Mucosa of descending colon (tissue), 3 donors: ENCODE results near the gene MYRIP. TPM values are rescaled to one million over a fixed set of nuclear protein-coding genes. Genes with fewer than 3 reads are reported as not detected.
"Not testable (repeated sequence)": the region's sequence is repeated elsewhere in the genome, so short reads cannot be mapped to it uniquely, and the experiment has no call there.

Experiments used
- ATAC-seq: fragments of 200-7000 bp; cut with Tn5 transposase; one replicate; pipeline ENCODE4 v1.9.1; 2020; ENCODE audit warnings: mild to moderate bottlenecking, moderate library complexity
- DNase-seq, 3 donors: peaks; one replicate each; pipeline ENCODE4 v3.0.0-alpha.2; 2020
- H3K36me3 ChIP-seq: fragments of 200-600 bp; one replicate; pipeline ENCODE4 v1.8.0; 2021; ENCODE audit warnings: low read depth, mild to moderate bottlenecking
- H3K4me1 ChIP-seq: fragments of 200-600 bp; one replicate; pipeline ENCODE4 v1.8.0; 2021; ENCODE audit warnings: low read depth, mild to moderate bottlenecking
- H3K4me3 ChIP-seq: fragments of 200-600 bp; one replicate; pipeline ENCODE4 v1.8.0; 2021; ENCODE audit warnings: mild to moderate bottlenecking
- H3K9me3 ChIP-seq: fragments of 200-600 bp; one replicate; pipeline ENCODE4 v1.8.0; 2021; ENCODE audit warnings: mild to moderate bottlenecking
- intact Hi-C, 2 donors: fragments of 100-400 bp; cut with DNase I in 1 of 2; cut with micrococcal nuclease in 1 of 2; formaldehyde crosslinking; loops; one replicate each; pipeline versions ENCODE4 v1.11.0 to v1.11.1; 2022; cut with DNase I, micrococcal nuclease
- total RNA-seq, 3 donors: library from RNA; stranded (reverse); fragmentation: NEBNext Ultra II Directional in 2 of 3; extraction: Animal tissue kit (Norgen Biotek cat#: 25700) in 2 of 3; gene quantifications; one replicate each; pipeline versions ENCODE4 v1.2.1 to v1.2.4, GENCODE V29; 2021 to 2023
- TF ChIP-seq, protein P1 (sequence below): fragments of 200-600 bp; IDR thresholded peaks from one replicate; pipeline ENCODE4 v1.8.0; 2022; ENCODE audit warnings: antibody characterized with exemption, mild to moderate bottlenecking
- donor health status: DM: no; HTN: no; CAD: no; lungs with moderate emphysema.
- donor health status: DM: no; HTN: no; CAD: no.
- donor health status: DM: no; HTN: yes; CAD: no.

Gene MYRIP
- total RNA-seq, 3 donors from 2014 or later, result 7.2 to 11.2 (median 9.9) TPM

DNA sequence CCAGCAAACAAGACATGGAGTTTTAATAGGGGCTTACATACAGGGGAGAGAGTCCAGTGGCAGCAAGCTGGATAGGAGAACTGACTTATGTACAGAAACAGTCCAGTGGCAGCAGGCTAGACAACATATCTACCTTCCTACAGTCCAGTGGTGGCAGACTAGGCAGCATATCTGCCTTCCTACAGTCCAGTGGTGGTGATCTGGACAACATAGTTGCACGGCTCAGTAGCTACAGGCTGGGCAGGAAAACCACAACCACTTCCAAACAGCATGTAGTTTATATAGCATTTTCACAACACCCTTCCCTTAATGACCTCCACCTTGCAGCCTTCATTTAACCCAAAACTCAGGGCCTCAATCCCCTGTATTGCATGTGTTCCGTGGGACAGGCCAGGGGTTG lies 318.8 kb downstream of the MYRIP start:
- ATAC-seq, result no peak
- intact Hi-C loops, result no loop called here
- no peak for DNase-seq
- Histone ChIP-seq H3K9me3 (no peaks in the 10 kb centered on the region), H3K4me1 (no peaks in the 10 kb centered on the region), H3K4me3 (no peak overlapping the region), H3K36me3 (no peaks in the 10 kb centered on the region)
- TF ChIP-seq, protein P1, sequence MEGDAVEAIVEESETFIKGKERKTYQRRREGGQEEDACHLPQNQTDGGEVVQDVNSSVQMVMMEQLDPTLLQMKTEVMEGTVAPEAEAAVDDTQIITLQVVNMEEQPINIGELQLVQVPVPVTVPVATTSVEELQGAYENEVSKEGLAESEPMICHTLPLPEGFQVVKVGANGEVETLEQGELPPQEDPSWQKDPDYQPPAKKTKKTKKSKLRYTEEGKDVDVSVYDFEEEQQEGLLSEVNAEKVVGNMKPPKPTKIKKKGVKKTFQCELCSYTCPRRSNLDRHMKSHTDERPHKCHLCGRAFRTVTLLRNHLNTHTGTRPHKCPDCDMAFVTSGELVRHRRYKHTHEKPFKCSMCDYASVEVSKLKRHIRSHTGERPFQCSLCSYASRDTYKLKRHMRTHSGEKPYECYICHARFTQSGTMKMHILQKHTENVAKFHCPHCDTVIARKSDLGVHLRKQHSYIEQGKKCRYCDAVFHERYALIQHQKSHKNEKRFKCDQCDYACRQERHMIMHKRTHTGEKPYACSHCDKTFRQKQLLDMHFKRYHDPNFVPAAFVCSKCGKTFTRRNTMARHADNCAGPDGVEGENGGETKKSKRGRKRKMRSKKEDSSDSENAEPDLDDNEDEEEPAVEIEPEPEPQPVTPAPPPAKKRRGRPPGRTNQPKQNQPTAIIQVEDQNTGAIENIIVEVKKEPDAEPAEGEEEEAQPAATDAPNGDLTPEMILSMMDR, result no peak

DNA sequence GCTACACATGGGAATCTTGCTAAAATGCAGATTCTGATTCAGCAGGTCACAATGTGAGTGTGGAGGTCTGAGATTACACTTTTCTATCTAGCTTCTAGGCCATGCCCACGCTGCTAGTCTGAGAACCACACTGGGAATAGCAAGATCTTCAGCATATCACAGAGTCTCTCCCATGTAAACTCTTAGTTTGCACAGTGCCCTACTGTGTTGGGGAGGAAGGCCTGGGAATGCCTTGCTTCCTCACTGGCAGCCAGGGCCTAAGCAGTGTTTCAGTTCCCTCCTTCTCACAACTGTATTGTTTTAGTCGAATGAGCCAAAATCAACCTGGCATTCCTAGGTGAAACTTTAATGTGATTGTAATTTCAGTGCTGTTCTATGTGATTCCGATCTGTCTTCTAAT lies 320.1 kb downstream of the MYRIP start:
- no peak for ATAC-seq
- no peaks in the 10 kb centered on the region for H3K9me3 ChIP-seq
- no peak overlapping the region for H3K4me3 ChIP-seq
- no peaks in the 10 kb centered on the region for H3K36me3 ChIP-seq
- H3K4me1 ChIP-seq, result no peaks in the 10 kb centered on the region
- DNase-seq, result no peak
- intact Hi-C loops, result no loop called here
- TF ChIP-seq, protein P1, result no peak

DNA sequence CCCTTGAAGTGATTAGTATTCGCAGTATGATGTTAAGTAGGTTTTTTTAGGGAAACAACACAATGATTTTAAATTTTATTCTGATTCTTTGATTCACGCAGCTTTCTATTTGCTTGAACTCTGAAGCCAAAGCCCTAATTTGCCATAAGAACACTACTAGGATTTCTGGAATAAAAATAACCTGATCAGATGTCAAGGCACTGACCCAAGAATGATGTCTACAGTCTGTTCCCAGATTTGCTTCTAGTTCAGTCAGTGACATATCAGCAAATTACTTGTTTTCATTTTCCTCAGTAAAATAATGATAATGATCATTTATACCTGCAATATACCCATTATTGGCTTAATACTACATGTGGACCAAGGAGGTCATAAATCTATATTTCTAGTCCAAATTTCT lies 320.6 kb downstream of the MYRIP start:
- intact Hi-C loops, result no loop called here
- ATAC-seq (no peak), DNase-seq (no peak)
- Histone ChIP-seq H3K9me3 (no peaks in the 10 kb centered on the region), H3K4me1 (no peaks in the 10 kb centered on the region), H3K36me3 (no peaks in the 10 kb centered on the region), H3K4me3 (no peak overlapping the region)
- TF ChIP-seq, protein P1, result no peak

DNA sequence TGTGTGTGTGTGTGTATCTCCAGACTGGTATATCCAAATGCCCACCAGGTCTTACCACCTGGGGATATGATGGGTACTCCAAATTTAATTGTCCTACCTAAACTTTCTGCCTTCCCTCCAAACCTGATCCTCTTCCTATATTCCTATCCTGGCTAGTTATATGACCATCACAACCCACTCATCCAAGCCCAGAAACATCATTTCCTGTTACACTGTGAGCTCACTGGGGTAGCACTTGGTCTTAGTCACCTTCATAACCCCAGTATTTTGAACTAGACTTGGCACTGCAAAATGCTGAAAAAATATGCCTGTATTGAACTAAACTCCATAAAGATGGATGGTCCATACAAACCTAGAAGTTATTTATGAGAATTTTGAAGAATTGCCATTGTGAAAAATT lies 321.3 kb downstream of the MYRIP start:
- H3K4me1 ChIP-seq, result no peaks in the 10 kb centered on the region
- no peak for ATAC-seq
- intact Hi-C loops, result no loop called here
- DNase-seq, result no peak
- no peaks in the 10 kb centered on the region for H3K36me3 ChIP-seq
- no peak overlapping the region for H3K4me3 ChIP-seq
- TF ChIP-seq, protein P1, result no peak
- H3K9me3 ChIP-seq, result no peaks in the 10 kb centered on the region

DNA sequence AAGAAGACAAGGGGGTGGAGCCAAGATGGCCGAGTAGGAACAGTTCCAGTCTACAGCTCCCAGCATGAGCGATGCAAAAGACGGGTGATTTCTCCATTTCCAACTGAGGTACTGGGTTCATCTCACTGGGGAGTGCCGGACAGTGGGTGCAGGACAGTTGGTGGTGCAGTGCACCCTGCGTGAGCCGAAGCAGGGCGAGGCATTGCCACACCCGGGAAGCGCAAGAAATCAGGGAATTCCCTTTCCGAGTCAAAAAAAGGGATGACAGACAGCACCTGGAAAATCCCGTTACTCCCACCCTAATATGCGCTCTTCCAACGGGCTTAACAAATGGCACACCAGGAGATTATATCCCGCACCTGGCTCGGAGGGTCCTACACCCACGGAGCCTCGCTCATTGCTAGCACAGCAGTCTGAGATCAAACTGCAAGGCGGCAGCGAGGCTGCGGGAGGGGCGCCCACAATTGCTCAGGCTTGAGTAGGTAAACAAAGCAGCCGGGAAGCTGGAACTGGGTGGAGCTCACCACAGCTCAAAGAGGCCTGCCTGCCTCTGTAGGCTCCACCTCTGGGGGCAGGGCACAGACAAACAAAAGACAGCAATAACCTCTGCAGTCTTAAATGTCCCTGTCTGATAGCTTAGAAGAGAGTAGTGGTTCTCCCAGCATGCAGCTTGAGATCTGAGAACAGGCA lies 324.6 kb downstream of the MYRIP start:
- H3K4me1 ChIP-seq, ATAC-seq, intact Hi-C loops, H3K4me3 ChIP-seq, H3K9me3 ChIP-seq, H3K36me3 ChIP-seq: not testable (repeated sequence)
- peak in 1 of 3 donors; percentile 37 for DNase-seq

DNA sequence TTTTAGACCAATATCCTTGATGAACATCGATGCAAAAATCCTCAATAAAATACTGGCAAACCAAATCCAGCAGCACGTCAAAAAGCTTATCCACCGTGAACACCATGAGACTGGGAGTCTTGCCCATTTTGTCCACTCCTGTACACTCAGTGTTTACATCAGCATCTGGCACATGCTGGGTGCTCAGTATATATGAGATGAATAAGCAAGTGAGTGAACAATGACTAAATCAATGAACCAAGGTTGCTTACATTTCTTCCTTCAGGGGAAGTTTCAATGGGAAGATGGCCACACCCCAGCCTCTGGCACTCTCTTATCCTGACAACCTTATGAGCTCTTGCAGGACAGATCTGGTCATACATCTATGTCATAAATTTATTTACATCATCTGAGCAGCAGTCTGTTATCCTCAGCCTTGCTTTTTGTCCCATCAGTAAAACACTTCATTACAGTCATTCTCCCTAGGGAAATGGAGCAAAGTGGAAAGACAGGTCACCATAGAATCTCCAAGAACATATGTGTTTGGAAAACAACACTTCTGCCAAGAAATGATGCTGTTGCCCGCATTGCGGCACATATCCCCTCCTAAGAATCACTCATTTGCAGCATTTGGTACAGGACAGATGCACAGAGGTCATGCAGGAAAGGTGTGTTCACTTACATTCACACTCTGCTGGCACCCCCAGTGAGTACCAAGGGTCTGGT lies 328.3 kb downstream of the MYRIP start:
- H3K4me3 ChIP-seq, result no peak overlapping the region
- TF ChIP-seq, protein P1, result no peak
- DNase-seq (no peak), ATAC-seq (no peak)
- no peaks in the 10 kb centered on the region for H3K36me3 ChIP-seq
- intact Hi-C loops, result no loop called here
- no peaks in the 10 kb centered on the region for H3K9me3 ChIP-seq
- H3K4me1 ChIP-seq, result no peaks in the 10 kb centered on the region
